Measurements from ENCODE around the gene ROBO2.

- TF ChIP-seq REST (IDR thresholded peaks at IDR 0.05; ENCODE audit: insufficient replicate concordance, low read depth) (no peak), CTCF (IDR thresholded peaks at IDR 0.05; ENCODE audit: insufficient read depth, low read length) (no peak), POLR2AphosphoS5 (IDR thresholded peaks at IDR 0.05; ENCODE audit: low read depth) (no peak), GABPA (IDR thresholded peaks at IDR 0.05; ENCODE audit: low read depth) (no peak)
Observed at GRCh38 chr3:77096145-77096544, 56.2 kb downstream of the ROBO2 start.
